IPS-NIHi7 (cell line): ENCODE results near the gene UNC13D.
A peak's percentile ranks its signal among the peaks of the same experiment; 100 is the strongest.
"Not testable (repeated sequence)": the region's sequence is repeated elsewhere in the genome, so short reads cannot be mapped to it uniquely, and the experiment has no call there.

Source experiments
- DNase-seq: peaks from one replicate; pipeline ENCODE4 v3.0.0; 2012; ENCODE audit warnings: mixed read lengths; ENCODE audit errors: extremely low spot score

UNC13D gene

DNA sequence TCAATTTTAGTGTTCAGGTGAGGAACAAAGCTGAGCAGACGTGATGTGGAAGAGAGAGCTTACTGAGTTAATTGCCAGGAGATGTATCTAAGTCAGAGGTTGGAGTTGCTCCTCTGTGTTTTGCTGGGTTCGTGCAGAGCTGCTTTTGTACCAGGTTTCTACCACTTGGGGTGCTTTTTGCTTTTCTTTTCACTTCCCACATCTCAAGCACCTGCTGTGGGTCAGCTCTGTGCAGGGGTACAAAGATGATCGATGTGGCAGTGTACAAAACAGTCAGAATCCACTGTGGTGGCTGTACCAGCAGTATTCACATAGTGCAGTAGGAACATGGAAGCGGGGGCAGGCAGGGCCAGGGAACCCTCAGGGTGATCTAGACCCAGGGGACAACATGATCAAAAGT is 44.8 kb downstream of the UNC13D start:
- DNase-seq, result no peak

DNA sequence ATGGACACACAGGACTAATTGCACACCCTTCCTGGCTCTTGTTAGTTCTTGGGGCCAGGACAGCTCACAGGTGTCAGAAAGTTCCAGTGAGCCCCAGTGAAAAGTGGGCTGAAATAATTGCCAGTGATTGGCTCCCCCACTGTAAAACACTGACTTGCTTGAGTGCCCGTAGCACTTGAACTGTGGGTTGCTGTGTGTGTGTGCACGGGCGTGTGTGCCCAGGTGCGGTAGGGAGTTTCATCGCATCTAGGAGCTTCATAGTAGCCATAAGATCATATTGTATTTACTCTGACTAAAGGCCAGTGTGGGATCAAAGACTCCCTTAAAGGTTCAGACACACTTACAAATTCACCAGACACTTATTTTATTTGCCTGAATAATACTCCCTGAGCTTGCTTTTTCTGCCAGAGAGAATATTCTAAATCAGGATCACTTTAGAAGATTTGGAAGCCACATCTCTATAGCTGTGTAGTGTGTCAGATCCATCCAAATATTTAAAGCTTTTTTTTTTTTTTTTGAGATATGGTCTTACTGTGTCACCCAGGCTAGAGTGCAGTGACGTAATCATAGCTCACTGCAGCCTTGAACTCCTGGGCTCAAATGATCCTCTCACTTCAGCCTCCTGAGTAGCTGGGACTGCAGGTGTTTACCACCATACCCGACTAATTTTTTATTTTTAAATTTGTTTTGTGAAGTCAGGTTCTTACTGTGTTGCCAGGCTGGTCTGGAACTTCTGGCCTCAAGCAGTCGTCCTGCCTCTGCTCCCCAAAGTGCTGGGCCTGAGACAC is 48.2 kb downstream of the UNC13D start:
- no peak for DNase-seq

DNA sequence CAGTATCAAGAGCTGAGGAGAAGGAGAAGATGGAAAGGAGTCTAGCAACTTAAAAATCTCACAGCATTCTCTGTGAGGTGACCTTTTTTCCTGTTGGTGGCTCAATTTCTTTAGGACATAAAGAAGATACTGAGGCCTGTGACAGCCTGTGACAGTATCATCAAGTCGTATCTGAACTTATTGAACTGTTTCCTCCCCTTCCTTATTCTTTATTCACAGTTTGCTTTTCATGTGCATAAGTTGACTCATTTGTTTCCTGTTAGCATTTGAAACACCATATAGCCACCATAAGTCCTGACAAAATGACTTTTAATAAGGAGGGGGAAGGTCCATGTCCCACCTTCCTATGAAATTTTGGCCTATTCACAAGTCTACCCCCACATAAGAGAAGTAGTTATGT is 50.7 kb downstream of the UNC13D start:
- no peak for DNase-seq

DNA sequence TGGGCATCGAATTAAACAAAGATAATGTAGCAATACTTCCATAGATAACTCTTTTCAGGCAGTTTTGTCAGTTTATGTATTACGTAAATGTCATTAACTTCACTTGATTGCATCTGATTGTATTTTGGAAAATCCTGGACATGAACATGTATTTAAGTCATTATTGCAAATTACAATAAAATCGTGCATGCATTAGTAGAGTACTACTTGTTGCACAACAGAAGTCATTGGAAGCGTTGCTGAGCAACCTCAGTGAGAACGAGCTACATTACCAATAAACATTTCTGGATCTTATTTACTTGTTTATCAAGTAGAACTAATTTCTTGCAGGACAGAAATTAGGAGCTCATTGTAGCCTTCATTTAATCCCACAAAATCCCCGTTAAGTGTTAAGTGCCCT is 53.0 kb downstream of the UNC13D start:
- no peak for DNase-seq

DNA sequence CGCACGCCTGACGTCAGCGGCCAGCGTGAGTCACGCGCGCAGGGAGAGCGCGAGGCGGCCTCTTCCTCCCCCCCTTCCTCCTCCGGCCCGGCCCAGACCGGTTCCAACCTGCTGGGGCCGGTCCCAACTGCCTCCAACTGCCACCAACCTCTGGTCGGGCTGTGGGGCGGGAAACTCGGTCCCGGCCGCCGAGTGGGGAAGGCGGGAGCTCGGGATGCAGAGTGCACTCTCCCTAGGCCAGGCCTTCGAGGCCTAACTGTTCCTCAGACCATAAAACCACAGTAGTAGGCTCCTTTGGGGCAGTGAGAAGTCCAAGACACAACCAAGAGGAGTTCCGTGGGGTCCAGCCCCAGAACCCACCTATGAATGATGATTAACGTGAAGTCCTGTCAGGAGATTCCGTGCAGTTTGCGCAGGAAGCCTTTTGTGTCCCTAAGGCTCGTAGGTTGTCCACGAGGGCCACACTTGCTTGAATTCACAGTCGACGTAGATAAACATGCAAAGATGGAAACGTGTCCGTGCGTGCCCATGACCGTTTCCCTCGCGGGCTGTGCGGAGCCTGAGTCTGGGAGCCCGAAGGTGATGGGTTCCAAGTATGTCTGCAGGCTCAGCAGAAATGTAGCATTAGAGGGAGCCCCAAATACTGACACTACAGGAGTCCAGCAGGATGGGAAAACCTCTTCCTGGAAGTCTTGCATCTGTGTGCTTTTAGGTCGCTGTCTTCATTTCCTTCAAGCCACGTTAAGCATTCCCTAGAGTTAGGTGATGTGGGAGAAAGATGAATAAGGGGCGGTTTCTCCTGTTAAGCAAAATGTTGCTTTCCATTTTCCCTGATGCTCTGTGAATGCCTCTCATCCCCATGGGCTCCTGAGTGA is 59.0 kb downstream of the UNC13D start:
- DNase-seq, result peak; percentile 79

DNA sequence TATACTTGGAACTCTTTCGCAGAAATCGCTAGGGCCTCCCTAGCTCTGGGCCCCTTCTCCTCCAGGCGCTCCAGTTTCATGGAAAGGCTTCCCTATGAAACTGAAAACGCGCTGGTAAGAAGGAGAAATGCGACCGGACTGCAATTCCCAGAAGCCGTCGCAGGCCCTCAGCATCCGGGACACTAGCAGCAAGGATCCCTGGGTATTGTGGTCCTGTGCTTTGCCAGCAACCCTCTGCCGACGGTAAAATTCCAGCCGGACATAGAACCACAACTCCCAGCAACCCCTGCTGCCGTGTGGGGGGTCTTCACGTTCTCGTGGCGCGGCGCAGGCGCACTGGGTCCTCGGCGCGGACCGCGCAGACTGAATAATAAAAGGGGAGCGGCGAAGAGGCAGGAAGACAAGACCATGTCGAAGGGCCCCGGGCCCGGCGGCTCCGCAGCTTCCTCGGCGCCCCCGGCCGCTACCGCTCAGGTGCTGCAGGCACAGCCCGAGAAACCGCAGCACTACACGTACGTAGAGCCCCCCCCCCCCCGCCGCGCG is 59.7 kb downstream of the UNC13D start, which contains the start of gene UNK:
Gene UNK (plus strand): TSS at position 334 of the 543 bp plus-strand sequence. CDS start 75 bp downstream, at position 409.
- peak; percentile 97 for DNase-seq

DNA sequence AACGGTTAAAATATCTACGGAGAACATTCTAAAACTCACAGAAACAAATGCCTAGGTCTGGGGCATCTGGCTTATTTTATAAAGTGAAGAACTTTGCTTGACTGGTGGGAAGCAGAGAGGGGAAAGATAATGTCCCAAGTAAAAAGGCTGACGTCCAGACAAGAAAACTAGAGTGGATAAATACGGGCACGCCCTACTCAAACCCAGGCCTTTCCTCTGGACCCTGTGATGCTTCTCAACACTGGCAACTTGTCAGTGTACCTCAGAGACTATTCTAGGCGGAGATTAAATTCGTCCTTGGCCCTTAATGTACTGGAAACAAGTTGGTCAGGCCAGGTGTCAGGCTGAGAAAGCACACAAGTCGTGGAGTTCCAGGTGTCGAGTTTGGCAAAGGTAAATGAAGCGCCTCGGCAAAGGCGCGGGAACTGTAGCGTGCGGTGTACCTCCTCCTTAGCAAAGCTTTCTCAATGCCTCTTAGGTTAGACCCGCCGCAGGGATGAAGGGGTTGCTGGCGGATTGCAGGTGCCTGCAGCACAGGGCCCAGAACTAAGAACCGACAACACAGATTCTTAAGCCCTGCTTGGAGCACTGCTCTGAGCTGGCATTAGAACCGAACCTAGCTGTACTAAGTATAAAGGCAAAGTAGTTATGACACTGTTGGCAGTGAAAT is 60.3 kb downstream of the UNC13D start:
- DNase-seq, result no peak

DNA sequence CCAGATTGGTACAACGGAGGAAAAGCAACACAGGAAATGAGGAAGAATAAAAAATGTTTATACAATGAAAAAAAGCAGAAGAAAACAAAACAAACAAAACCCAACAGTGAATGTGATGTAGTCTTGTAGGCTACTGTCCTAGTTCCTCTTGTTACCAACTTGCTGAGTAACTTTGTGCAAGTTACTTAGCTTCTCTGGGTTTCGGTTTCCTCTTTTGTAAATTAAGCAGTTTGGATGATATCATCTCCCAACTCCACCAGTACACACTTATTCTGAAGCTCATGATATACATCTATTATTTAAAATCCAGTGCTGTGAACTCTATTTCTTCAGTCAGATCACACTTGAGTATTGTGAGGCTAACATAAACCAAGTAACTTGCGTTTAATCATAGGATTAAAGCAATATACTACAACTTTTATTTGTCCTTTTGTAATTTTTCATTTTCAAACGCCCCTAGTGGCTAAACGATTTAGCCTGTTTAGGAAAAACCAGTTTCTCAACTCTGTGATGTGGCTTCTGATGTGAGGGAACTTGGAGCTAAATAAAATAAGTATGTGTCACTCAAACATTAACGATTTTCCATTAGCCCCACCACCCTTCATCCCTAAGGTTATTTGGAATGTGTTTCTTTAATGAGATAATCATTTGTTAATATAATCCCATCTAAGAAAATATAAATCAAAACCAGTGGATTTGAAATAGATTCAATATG is 61.0 kb downstream of the UNC13D start:
- no peak for DNase-seq

DNA sequence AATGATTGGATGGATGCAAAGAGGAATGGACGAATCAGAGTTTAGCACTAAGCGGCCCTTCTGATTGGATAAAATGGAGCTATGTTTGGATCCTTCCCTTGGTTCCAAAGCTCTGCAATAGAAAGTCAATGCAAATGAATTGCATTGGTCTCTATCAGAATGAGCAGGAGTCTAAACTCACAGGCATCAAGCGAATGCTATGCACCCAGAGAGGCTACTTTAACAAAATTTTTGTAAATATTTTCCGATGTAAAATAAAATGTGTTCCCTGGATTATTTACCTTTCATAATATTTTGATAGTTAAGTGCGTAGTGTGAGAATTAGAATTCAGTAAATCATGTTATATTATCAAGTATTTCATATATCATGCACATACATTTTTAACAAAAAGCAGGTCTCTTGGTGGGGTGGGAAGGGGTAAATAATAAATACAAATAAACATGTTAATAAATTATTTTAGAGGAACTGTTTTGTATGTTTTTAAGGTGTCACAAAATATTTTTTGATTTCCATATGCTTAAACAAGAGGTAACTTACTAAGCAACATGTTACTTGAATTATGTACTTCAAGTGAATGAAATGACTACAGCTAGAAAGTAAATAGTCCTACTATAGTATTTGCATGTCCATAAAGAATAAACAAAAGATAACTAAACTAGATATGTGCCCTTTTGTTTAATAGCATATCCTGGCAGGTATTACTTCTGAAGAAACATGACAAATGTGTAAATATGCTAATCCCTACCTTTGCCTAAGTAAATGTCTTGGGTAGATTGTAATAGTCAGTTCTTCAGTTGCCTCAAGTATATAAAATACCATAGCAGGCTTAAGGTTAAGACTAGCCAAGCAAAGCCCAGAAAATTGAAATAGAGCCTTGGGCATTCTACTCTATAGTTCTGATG is 64.0 kb downstream of the UNC13D start:
- no peak for DNase-seq

DNA sequence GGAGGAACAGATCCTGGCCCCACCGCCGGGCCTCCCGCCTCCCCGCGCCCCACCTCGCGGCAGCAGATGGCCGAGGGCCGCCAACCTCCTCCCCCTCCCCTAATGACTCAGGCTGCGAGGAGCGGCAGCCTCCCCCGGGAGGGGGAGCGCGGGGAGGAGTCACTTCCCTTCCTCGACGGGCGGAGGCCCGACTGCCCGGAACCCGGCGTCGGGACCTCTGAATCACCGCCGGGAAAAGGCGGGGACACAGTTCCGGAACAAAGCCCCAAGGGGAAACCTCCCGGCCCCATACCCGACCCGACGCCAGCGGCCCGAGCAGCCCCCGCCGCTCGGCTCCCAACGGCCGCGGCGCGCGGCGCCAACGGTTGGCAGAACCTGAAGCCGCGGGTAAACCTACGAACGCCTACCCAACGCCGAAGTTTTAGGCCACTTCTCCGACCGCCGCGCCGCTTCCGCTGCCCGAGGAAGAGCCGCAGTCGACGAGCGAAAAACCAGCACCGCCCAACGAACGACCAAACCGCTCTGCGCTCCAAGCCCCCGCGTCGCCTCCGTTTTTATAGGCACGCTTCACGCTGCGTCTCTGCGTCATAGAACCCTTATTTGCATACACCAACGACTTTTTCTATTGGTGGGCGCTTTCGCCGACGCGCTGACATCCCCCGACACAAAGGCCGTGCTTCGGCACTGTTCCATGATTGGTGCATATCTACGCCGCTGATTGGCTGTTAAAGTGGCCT is 64.8 kb downstream of the UNC13D start:
- peak; percentile 97 for DNase-seq

DNA sequence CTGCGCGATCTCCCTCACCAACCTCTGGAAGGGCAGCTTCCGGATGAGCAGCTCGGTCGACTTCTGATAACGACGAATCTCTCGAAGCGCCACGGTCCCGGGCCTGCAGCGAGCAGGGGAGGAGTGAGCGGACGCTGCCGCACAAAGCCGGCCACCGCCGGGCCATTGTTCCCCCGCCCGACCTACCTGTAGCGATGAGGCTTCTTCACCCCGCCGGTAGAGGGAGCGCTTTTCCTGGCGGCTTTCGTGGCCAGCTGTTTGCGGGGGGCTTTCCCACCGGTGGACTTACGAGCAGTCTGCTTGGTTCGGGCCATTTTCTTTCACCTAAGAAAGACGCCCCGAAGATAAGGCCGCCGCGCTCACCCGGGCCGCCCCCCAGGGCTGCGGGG is 65.3 kb downstream of the UNC13D start:
- peak; percentile 44 for DNase-seq

DNA sequence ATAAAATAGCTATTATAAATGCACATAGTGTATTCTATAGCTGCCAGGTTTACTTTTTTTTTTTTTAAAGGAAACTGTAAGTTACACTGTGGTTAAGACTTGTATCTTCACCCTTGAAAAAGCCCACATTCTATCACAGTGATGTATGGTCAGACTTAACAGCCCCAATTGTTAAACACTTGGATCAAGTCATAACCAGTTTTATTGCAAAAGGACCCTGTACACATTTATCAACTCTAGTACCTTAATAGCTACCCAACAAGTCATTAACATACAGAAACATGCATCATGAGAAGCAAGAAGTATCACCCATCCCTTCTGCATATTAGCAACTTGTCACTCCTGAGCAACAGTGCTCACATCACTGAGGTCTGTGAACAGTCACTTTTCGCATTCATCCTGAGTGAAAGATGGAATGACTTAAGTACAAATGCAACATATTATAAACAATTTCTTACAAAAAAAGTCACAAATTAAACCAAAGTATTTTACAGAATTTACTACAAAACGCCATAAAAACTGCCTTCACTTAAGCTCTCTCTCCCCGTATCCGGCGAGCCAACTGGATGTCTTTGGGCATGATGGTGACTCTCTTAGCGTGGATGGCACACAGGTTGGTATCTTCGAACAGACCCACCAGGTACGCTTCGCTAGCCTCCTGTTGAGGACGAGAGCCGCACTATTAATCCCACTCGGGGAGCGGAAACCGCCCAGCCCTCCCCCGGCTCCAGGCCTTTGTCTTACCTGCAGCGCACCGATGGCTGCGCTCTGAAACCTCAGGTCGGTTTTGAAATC is 65.9 kb downstream of the UNC13D start:
- not testable (repeated sequence) for DNase-seq

DNA sequence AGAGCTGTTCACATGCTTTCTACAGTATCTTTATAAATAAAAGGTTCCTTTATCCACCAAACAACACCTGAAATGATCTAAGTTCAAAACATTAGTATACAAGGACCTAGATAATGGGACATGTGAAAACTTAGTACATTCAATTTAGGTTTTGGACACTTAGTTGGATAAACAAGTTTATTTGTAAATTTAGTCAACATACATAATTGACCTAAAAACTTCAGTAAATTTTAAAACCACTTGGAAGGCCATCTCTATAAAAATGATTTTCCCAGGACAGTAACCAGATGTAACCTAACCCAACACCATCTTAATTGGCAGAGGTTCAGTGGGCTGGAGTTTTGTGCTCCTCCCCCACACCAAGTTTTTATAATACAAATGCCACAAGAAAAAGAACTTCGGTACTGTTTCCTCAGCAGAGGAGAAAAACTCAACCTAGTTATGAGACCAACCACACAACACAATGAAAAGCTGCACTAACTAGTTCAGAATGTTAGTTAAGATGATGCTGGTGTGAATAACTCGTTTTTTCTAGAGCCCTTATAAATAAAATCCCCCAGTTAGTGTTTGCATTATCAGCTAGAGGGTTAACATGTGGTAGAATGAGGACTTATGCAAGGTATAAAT is 66.8 kb downstream of the UNC13D start:
- no peak for DNase-seq
